Liver (tissue), 9 donors: ENCODE measurements around the gene PITX2. TPM values are rescaled to one million over a fixed set of nuclear protein-coding genes. Genes with fewer than 3 reads are reported as not detected.

ENCODE experiments used
- DNase-seq: peaks from one replicate; pipeline ENCODE4 v3.0.0-alpha.2; 2017; ENCODE audit warnings: low spot score
- H3K27ac ChIP-seq, 2 donors: one replicate each; pipeline ENCODE4 v1.7.0; 2013; ENCODE audit warnings: inconsistent platforms in 2 of 2, low read length in 2 of 2, control low read depth in 1 of 2, low read depth in 1 of 2, mild to moderate bottlenecking in 1 of 2
- H3K27me3 ChIP-seq, 4 donors: one replicate each; pipeline versions ENCODE4 v1.6.1 to v1.7.0; 2013; ENCODE audit warnings: low read length in 3 of 4, inconsistent platforms in 1 of 4, mild to moderate bottlenecking in 1 of 4, moderate library complexity in 1 of 4; ENCODE audit not compliant: control insufficient read depth in 4 of 4, insufficient read depth in 4 of 4
- H3K36me3 ChIP-seq, 4 donors: one replicate each; pipeline versions ENCODE4 v1.6.1 to v1.7.0; 2013; ENCODE audit warnings: low read length in 3 of 4, mild to moderate bottlenecking in 3 of 4, low read depth in 1 of 4, moderate library complexity in 1 of 4; ENCODE audit not compliant: control insufficient read depth in 4 of 4, insufficient read depth in 3 of 4
- H3K4me1 ChIP-seq, 4 donors: one replicate each; pipeline versions ENCODE4 v1.6.1 to v1.7.0; 2013; ENCODE audit warnings: low read length in 3 of 4, mild to moderate bottlenecking in 3 of 4, moderate library complexity in 1 of 4; ENCODE audit not compliant: control insufficient read depth in 4 of 4, insufficient read depth in 4 of 4
- H3K4me3 ChIP-seq, 3 donors: one replicate each; pipeline versions ENCODE4 v1.6.1 to v1.7.0; 2013; ENCODE audit warnings: low read length in 3 of 3, control low read depth in 1 of 3, low read depth in 1 of 3, mild to moderate bottlenecking in 1 of 3
- H3K9ac ChIP-seq, 2 donors: one replicate each; pipeline ENCODE4 v1.7.0; 2013; ENCODE audit warnings: low read length in 2 of 2, mild to moderate bottlenecking in 2 of 2, moderate library complexity in 2 of 2, control low read depth in 1 of 2, low read depth in 1 of 2
- H3K9me3 ChIP-seq, 4 donors: one replicate each; pipeline versions ENCODE4 v1.6.1 to v1.7.0; 2013; ENCODE audit warnings: low read length in 3 of 4; ENCODE audit not compliant: control insufficient read depth in 4 of 4
- EGR1 ChIP-seq, 2 donors: IDR thresholded peaks; 2 replicates each; pipeline ENCODE4 v1.6.1; 2016 to 2018; ENCODE audit warnings: antibody characterized with exemption in 2 of 2, low read depth in 2 of 2
- FOXA1 ChIP-seq: IDR thresholded peaks from 2 replicates; pipeline ENCODE4 v1.6.1; 2016; ENCODE audit warnings: antibody characterized with exemption
- FOXA2 ChIP-seq: IDR thresholded peaks from 2 replicates; pipeline ENCODE4 v1.6.1; 2016; ENCODE audit warnings: antibody characterized with exemption
- GABPA ChIP-seq, 2 donors: IDR thresholded peaks in 1 of 2; conservative IDR thresholded peaks in 1 of 2; 2 replicates each; pipeline ENCODE4 v1.6.1; 2016; ENCODE audit warnings: antibody characterized with exemption in 2 of 2, mild to moderate bottlenecking in 1 of 2, moderate library complexity in 1 of 2
- HNF4A ChIP-seq, 2 donors: conservative IDR thresholded peaks; 2 replicates each; pipeline ENCODE4 v1.6.1; 2016; ENCODE audit warnings: antibody characterized with exemption in 2 of 2, mild to moderate bottlenecking in 2 of 2
- HNF4G ChIP-seq: IDR thresholded peaks from 2 replicates; pipeline ENCODE4 v1.6.1; 2016; ENCODE audit warnings: antibody characterized with exemption
- JUND ChIP-seq, 2 donors: IDR thresholded peaks; 2 replicates each; pipeline ENCODE4 v1.6.1; 2016; ENCODE audit warnings: antibody characterized with exemption in 2 of 2
- NR2F2 ChIP-seq: IDR thresholded peaks from 2 replicates; pipeline ENCODE4 v1.6.1; 2016; ENCODE audit warnings: antibody characterized with exemption
- RAD21 ChIP-seq, 2 donors: IDR thresholded peaks; 2 replicates each; pipeline ENCODE4 v1.6.1; 2016; ENCODE audit warnings: antibody characterized with exemption in 2 of 2, mild to moderate bottlenecking in 2 of 2
- RXRA ChIP-seq, 2 donors: IDR thresholded peaks; 2 replicates each; pipeline ENCODE4 v1.6.1; 2017 to 2018; ENCODE audit warnings: antibody characterized with exemption in 2 of 2, mild to moderate bottlenecking in 1 of 2
- SP1 ChIP-seq: IDR thresholded peaks from 2 replicates; pipeline ENCODE4 v1.6.1; 2018; ENCODE audit warnings: antibody characterized with exemption, mild to moderate bottlenecking
- TAF1 ChIP-seq: conservative IDR thresholded peaks from 2 replicates; pipeline ENCODE4 v1.6.1; 2016; ENCODE audit warnings: antibody characterized with exemption, mild to moderate bottlenecking
- YY1 ChIP-seq: IDR thresholded peaks from 2 replicates; pipeline ENCODE4 v1.6.1; 2016; ENCODE audit warnings: antibody characterized with exemption, mild to moderate bottlenecking
- WGBS: extraction: QIAGEN DNeasy Blood & Tissue Kit; methylation state at CpG from one replicate; pipeline ENCODE4 v1.1.7; 2013; 5-methylcytosine and 5-hydroxymethylcytosine counted together
- polyA plus RNA-seq, 2 donors: library from polyadenylated mRNA; stranded (reverse) in 1 of 2; unstranded in 1 of 2; fragments of 200-250 nt in 1 of 2; fragments of >200 nt in 1 of 2; fragmentation: Nextera tagmentation in 1 of 2; extraction: Ambion mirVana in 1 of 2; gene quantifications; one replicate each; pipeline versions ENCODE4 v1.2.1 to v1.2.3, GENCODE V29; 2013 to 2015
- total RNA-seq, 2 donors: library from RNA; depleted of rRNA; stranded (reverse); fragments of >200 nt; gene quantifications; one replicate each; pipeline ENCODE4 v1.2.3, GENCODE V29; 2014
- TF ChIP-seq, protein P1 (sequence below): fragments of 150-350 bp; IDR thresholded peaks from 2 replicates; pipeline ENCODE4 v1.5.1; 2017; ENCODE audit warnings: improper control_type of control experiment, low read depth, low read length; ENCODE audit not compliant: missing input control
- TF ChIP-seq, protein P2 (sequence below): IDR thresholded peaks from 2 replicates; pipeline ENCODE4 v1.6.1; 2016; ENCODE audit warnings: antibody characterized with exemption
- TF ChIP-seq, protein P3 (sequence below): IDR thresholded peaks from 2 replicates; pipeline ENCODE4 v1.6.1; 2016; ENCODE audit warnings: antibody characterized with exemption
- TF ChIP-seq, protein P4 (sequence below): IDR thresholded peaks from 2 replicates; pipeline ENCODE4 v1.6.1; 2016; ENCODE audit warnings: antibody characterized with exemption
- TF ChIP-seq, protein P5 (sequence below): IDR thresholded peaks from 2 replicates; pipeline ENCODE4 v1.6.1; 2016; ENCODE audit warnings: antibody characterized with exemption, mild to moderate bottlenecking
- donor health status: healthy.
- donor health status: healthy.
- donor health status: healthy.
- donor health status: healthy.
- donor health status: healthy.

PITX2 gene
- total and polyA plus RNA-seq, 4 donors, result 0.06 TPM; not detected in 3

DNA sequence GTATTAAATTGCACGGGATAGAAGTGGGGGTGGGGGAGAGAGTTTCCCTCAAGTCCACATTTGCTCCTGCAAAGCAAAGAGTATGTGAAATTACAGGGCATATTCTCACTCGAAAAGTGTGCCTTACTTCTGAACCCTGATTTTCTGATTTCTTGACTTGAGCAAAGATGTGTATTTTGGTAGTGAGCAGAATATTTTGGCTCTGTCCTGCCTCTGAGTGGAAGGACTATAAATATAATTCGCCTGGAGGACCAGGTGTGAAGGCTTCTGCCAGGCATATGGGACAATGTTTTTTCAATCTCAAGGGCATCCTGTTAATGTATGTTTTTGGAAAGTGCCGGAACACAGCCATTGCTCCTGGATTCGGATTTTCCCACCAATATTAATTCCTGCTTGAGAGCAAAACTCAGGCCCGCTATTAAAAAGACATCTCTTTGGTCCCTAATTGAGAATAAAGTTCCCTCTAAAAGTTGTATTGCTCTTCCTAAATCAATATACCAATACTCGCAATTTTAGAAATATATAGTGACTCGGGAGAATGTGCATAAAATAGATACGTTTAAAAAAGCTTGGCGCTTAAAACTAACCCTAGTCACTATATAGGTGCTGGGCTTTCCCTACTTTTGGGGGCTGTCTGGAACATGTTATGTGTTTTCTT lies 15.3 kb upstream of the PITX2 start:
- no peak overlapping the region for H3K9ac ChIP-seq
- no peak overlapping the region for H3K27ac ChIP-seq
- H3K4me1 ChIP-seq, result peaks cover 2 to 12% (median 9%) of the 10 kb centered on the region in 4 donors
- DNase-seq, result no peak
- no peaks in the 10 kb centered on the region for H3K36me3 ChIP-seq
- 10% methylated on average over 10 of the region's 10 CpGs for WGBS
- no peak overlapping the region for H3K4me3 ChIP-seq
- peaks cover 6 to 57% (median 31%) of the 10 kb centered on the region in 4 donors for H3K27me3 ChIP-seq
- peaks cover 0 to 11% (median 2%) of the 10 kb centered on the region in 4 donors for H3K9me3 ChIP-seq
- TF ChIP-seq SP1, result no peak
- TF ChIP-seq JUND (IDR thresholded peaks at IDR 0.05), result no peak
- TF ChIP-seq, protein P1, sequence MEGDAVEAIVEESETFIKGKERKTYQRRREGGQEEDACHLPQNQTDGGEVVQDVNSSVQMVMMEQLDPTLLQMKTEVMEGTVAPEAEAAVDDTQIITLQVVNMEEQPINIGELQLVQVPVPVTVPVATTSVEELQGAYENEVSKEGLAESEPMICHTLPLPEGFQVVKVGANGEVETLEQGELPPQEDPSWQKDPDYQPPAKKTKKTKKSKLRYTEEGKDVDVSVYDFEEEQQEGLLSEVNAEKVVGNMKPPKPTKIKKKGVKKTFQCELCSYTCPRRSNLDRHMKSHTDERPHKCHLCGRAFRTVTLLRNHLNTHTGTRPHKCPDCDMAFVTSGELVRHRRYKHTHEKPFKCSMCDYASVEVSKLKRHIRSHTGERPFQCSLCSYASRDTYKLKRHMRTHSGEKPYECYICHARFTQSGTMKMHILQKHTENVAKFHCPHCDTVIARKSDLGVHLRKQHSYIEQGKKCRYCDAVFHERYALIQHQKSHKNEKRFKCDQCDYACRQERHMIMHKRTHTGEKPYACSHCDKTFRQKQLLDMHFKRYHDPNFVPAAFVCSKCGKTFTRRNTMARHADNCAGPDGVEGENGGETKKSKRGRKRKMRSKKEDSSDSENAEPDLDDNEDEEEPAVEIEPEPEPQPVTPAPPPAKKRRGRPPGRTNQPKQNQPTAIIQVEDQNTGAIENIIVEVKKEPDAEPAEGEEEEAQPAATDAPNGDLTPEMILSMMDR, result no peak
- TF ChIP-seq, protein P2, sequence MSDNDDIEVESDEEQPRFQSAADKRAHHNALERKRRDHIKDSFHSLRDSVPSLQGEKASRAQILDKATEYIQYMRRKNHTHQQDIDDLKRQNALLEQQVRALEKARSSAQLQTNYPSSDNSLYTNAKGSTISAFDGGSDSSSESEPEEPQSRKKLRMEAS, result no peak
- TF ChIP-seq HNF4G, result no peak
- TF ChIP-seq RAD21 (IDR thresholded peaks at IDR 0.05), result no peak
- TF ChIP-seq, protein P3, sequence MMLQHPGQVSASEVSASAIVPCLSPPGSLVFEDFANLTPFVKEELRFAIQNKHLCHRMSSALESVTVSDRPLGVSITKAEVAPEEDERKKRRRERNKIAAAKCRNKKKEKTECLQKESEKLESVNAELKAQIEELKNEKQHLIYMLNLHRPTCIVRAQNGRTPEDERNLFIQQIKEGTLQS, result no peak
- no peak for TF ChIP-seq YY1
- no peak for TF ChIP-seq HNF4A (conservative IDR thresholded peaks at IDR 0.05)
- no peak for TF ChIP-seq EGR1 (IDR thresholded peaks at IDR 0.05; ENCODE audit: low read depth in 2 of 2)
- TF ChIP-seq RXRA (IDR thresholded peaks at IDR 0.05), result no peak
- TF ChIP-seq, protein P4, sequence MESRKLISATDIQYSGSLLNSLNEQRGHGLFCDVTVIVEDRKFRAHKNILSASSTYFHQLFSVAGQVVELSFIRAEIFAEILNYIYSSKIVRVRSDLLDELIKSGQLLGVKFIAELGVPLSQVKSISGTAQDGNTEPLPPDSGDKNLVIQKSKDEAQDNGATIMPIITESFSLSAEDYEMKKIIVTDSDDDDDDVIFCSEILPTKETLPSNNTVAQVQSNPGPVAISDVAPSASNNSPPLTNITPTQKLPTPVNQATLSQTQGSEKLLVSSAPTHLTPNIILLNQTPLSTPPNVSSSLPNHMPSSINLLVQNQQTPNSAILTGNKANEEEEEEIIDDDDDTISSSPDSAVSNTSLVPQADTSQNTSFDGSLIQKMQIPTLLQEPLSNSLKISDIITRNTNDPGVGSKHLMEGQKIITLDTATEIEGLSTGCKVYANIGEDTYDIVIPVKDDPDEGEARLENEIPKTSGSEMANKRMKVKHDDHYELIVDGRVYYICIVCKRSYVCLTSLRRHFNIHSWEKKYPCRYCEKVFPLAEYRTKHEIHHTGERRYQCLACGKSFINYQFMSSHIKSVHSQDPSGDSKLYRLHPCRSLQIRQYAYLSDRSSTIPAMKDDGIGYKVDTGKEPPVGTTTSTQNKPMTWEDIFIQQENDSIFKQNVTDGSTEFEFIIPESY, result no peak
- TF ChIP-seq FOXA1, result no peak
- no peak for TF ChIP-seq FOXA2
- TF ChIP-seq NR2F2, result no peak
- TF ChIP-seq GABPA (IDR thresholded peaks at IDR 0.05 in 1 of 2, conservative IDR thresholded peaks at IDR 0.05 in 1 of 2), result no peak
- TF ChIP-seq TAF1, result no peak
- TF ChIP-seq, protein P5, sequence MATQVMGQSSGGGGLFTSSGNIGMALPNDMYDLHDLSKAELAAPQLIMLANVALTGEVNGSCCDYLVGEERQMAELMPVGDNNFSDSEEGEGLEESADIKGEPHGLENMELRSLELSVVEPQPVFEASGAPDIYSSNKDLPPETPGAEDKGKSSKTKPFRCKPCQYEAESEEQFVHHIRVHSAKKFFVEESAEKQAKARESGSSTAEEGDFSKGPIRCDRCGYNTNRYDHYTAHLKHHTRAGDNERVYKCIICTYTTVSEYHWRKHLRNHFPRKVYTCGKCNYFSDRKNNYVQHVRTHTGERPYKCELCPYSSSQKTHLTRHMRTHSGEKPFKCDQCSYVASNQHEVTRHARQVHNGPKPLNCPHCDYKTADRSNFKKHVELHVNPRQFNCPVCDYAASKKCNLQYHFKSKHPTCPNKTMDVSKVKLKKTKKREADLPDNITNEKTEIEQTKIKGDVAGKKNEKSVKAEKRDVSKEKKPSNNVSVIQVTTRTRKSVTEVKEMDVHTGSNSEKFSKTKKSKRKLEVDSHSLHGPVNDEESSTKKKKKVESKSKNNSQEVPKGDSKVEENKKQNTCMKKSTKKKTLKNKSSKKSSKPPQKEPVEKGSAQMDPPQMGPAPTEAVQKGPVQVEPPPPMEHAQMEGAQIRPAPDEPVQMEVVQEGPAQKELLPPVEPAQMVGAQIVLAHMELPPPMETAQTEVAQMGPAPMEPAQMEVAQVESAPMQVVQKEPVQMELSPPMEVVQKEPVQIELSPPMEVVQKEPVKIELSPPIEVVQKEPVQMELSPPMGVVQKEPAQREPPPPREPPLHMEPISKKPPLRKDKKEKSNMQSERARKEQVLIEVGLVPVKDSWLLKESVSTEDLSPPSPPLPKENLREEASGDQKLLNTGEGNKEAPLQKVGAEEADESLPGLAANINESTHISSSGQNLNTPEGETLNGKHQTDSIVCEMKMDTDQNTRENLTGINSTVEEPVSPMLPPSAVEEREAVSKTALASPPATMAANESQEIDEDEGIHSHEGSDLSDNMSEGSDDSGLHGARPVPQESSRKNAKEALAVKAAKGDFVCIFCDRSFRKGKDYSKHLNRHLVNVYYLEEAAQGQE, result no peak
